Fibroblast of skin of back (primary cell): ENCODE results near the gene RASEF.
A peak's percentile ranks its signal among the peaks of the same experiment; 100 is the strongest.
"Not testable (repeated sequence)": the region's sequence is repeated elsewhere in the genome, so short reads cannot be mapped to it uniquely, and the experiment has no call there.

Experiments
- DNase-seq: peaks from one replicate; pipeline ENCODE4 v3.0.0-alpha.2; 2013

RASEF gene

DNA sequence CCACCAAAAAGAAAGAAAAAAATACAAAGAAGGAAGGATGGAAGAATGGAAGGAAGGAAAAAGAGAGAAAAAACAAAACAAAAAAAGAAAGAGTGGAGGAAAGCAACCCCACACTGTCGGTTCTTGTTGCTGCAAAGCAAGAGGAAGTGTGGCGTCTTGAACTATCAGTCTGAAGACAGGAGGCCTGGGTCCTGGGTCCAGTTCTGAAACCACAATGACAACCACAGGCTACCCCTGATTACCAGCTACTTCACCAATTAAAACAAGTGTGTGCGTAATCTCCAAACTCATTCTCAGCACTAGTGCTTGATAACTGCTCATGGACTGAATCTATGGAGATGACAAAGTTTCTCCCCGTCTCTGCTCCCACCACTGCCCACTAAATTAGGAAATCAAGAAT is 93.7 kb downstream of the RASEF start:
- no peak for DNase-seq

DNA sequence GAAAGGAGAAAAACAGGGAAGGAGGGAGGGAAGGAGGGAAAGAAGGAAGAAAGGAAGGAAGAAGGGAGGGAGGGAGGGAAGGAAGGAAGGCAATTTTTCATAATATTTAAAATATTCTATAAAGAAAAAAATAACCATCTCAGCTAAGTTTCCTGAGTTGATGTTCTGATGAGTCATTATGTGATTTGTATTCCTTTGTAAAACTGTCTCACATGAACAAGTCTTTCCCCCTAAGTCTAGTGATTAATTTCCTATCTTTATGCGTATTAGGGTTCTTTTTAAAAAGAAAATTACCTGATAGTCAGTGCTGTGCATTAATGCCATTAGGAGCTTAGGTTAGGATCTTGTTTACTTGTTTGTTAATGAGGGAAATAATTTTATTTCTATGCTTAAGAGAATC is 94.1 kb downstream of the RASEF start:
- no peak for DNase-seq

DNA sequence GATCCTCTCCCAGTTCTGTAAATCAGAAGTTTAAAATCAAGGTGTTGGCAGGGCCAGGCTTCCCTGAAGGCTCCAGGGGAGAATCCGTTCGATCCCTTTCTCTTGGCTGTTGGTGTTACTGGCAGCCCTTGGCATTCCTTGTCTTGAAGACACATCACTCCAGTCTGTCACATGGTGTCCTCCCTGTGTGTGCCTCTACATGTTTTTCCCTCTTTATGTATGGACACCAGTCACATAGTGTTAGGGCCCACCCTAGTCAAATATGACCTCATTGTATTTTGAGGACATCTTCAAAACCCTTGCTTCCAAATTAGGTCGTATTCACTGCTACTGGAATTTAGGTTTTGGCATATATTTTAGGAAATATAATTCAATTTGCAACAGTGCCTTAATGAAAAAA is 94.6 kb downstream of the RASEF start:
- peak; percentile 5 for DNase-seq

DNA sequence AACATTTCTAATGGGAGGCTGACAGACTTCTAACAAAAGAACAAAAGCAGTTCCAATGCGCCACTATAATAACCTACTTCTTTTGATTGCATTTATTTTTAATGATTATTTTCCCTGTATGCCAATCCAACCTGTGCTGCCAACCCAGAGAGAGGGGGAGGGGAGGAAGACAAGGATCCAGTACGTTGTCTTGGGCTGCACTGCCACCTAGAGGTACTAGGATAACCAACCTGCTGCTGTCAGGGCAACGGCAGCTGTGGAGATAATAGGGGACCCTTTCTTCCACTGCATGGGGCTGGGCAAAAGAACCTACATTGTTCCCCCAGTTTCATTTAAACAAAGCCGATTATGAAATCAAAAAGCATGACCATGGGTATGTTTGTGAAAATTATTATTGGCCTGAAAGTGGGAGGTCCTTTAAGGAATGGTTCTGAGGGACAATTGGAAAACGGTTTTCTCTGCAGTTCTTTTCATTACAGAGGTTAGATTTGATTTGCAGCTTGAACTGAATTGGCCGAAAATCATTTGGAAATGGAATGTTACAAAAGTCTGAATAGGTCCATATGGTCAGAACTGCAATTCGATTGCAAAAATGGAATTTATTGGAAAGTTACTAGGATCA is 101.3 kb downstream of the RASEF start:
- DNase-seq, result peak; percentile 74

DNA sequence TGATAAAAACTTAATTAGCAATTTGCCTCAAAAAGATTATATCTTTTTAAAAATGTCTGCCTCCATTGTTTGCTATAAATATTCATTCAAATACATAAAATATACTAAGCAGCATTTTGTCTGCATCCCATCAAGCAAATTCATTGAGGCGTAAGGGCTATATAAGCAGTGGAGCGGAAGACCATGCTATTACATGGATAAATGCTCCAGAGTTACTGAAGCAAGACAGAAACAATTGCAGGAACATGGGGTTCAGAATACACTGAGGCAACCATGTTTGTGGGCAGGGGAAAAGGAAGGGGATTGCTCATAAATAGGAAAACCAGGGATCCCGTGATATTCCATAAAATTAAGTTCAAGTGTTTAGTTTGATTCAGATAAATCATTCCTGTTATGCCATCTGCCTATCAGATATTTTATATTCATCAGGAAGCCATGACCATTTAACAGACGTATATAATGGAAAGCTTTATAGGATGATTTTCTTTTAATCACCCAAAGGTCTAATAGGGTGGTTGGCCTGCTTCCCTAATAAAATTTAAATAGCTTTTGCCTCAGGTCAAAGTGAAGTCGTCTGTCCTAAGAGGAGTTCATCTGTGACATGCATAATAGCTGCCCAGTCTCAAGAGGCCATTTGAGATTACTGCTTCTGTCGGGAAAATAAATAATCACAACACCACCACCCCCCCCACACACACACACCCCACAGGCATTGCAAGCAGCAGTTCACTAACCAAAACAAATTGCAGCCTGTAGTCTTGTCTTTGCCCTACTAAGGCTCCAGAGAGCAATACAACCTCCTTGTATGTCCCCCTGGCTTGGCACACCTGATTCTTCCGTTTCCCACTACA is 105.2 kb downstream of the RASEF start:
- DNase-seq, result no peak

DNA sequence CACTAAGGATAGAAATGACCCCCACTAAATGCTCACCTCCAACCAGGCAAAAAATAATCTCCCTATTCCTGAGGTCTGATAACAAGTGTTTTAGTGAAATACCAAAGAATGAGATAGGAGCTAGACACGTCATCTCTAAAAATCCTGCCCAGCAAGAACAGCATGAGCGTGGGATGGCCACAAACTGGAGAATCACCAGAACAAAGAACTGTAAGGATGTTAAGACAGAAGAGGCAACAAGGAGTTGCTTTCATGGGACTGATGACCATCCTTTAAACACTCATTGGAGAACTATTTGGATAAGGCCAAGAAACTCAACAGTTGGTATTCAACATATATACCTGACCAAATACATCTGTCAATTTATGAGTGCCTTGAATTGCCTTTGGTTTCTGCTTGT is 113.7 kb downstream of the RASEF start:
- no peak for DNase-seq

DNA sequence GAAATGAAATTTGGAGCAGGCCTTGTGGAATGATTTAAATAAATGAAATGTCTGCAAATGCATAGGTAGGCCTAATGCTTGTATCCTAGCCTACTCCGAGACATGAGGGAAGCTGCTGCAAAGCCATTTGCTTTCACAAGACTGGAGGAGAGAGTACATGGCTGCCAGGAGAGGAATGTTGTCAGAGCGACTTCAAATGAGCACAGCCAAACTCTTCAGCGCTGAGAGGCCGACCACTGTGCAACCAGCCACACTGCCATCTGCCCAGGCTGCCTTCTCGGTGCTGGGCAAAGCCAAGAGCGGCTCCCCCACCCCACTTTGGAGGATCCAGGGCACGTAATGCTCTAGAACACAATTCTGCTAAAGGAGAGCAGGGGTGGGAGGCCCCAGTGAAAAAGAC is 122.6 kb downstream of the RASEF start:
- DNase-seq, result no peak

DNA sequence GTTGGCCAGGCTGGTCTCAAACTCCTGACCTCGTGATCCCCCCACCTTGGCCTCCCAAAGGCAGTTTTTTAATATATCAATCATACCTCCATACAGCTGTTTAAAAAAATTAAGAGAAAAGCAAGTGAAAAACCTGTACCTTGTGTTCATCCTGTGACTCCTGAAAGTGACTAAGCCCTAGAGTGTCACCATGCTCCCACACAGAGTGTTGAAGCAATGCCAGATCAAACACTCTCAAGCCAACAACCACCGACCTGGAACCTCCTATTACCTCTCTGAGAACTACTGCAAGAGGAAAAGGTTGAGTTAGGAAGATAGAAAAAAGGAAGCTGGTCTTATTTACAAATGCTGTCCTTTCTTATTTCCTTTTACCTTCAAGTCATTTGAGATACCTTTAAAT is 123.5 kb downstream of the RASEF start:
- DNase-seq, result no peak

DNA sequence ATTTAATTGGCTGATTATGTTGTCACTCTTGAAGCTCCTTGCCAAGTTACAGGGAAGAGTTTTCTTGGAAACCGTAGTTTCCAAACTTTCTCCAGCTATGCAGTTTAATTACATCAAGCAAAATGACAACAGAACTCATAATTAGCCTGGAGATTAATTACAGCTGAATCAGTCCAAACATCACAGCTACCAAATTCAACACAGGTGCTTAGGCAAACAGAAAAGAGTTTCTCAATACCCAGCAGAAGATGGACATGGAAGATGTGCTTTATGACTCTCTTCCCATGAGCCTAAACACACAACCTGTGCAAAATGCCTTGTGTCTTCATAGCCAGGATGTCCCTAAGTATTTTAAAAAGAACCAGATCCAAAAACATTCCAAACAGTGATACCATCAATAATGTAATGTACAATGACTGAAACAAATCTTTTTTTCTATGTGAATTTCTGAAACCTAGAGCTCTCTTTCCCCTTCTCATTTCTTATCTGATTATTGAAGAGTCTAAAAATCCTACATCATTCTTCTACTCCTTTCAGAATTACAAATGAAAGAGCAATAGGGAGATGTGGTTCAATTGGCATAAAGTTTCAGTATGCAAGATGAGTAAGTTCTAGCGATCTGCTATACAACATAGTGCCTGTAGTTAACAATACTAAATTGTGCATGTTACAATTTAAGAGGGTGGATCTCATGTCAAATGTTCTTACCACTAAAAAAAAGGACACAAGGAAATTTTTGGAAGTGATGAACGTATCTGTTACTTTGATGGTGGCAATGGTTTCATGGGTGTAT is 124.3 kb downstream of the RASEF start:
- no peak for DNase-seq

DNA sequence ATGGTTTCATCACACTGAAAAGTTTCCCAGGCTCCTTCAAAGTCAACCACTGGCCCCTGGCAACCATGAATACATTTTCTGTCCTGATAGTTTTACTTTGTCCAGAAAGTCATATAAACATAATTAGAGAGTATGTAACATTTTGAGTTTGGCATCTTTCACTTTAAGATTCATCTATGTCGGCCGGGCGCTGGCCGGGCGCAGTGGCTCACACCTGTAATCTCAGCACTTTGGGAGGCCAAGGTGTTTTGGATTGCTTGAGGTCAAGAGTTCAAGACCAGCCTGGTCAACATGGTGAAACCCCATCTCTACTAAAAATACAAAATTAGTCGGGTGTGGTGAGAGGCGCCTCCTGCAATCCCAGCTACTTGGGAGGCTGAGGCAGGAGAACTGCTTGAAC is 126.4 kb downstream of the RASEF start:
- not testable (repeated sequence) for DNase-seq

DNA sequence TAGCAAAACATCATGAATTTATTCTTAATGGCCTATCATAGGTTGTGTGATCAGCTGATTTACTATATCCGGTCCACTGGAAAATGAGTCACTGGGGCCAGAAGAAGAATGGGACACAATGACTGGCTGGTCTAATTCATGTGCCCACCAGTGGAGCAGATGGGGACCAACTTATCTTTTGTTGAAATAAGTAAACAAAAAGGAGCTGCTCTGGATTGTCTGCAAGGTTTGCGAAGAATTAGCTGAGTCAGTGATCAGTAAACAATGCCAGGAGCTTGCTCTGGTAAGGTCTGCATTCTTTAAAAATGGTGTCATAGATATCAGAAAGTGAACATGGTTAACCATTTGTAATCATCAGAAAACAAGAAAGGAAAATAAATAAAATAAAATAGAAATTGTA is 128.0 kb downstream of the RASEF start:
- peak; percentile 47 for DNase-seq

DNA sequence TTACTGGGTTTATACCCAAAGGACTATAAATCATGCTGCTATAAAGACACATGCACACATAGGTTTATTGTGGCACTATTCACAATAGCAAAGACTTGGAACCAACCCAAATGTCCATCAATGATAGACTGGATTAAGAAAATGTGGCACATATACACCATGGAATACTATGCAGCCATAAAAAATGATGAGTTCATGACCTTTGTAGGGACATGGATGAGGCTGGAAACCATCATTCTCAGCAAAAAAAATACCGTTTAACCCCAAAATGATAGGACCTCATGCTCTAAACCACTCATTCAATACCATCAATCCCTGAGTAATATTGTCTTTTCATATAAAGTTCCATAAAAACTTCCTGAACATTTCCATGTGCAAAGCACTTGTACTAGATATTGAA is 128.9 kb downstream of the RASEF start:
- DNase-seq, result not testable (repeated sequence)

DNA sequence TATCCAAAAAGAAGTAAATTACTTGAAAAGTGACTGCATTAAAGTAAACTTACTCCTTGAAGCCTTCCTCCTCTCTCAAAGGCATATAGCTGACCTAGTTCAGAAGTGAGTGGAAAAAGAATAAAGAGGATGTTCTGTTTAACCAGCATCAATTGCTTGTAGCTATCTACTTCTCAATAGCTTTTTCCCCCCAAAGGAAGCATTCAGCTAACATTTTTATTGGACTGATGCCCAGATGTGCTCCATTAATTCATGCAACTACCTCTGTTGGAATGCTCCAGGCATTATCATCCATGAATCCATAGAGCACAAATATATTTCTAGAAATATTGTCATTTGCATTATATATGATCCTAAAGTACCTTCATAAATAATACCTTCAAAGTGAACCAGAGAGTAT is 132.8 kb downstream of the RASEF start:
- peak; percentile 21 for DNase-seq
